ENCODE measurements around the gene TTLL5. TPM values are rescaled to one million over a fixed set of nuclear protein-coding genes. Genes with fewer than 3 reads are reported as not detected.

Gene TTLL5
- polyA plus RNA-seq, 1 experiment, result 24.1 TPM

DNA sequence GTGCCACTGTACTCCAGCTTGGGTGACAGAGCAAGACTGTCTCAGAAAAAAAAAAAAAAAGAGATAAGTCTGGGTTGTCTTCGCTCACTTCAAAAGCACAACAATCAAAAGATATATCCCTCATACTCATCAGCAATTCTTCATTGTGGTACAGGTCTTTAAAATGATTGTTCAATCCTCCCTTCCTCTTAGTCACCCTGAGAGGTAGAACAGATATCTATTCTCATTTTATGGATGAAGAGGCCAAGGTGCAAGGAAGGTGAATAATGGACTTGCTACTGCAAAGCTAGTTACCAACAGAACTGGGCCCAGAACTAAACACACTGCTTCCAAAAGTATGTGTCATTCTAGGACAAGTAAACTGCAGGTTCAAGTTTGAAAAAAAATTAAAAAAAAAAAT, 7.5 kb upstream of the TTLL5 start:
- POLR2A ChIA-PET, result interaction anchor here (1.0 kb wide), 1 partner anchor 76 kb away, joined by 4 read pairs; the partner anchor contains the start of gene FLVCR2
- no peak for DNase-seq (ENCODE audit: low read depth, low spot score)
- Histone ChIP-seq H3K9me3 (ENCODE audit: control insufficient read depth, insufficient read depth, low read length) (no peaks in the 10 kb centered on the region), H3K4me3 (ENCODE audit: low read depth, low read length) (no peak overlapping the region), H3K27ac (ENCODE audit: low read depth, low read length) (no peak overlapping the region), H3K27me3 (ENCODE audit: control insufficient read depth, insufficient read depth, low read length) (no peaks in the 10 kb centered on the region)
- CTCF ChIA-PET, result interaction anchor here (0.6 to 11.2 kb wide), 22 partner anchors 9 to 1663 kb away, joined by 3 to 411 read pairs (median 5); partner anchors contain the start of gene FLVCR2
- TF ChIP-seq, protein P1, sequence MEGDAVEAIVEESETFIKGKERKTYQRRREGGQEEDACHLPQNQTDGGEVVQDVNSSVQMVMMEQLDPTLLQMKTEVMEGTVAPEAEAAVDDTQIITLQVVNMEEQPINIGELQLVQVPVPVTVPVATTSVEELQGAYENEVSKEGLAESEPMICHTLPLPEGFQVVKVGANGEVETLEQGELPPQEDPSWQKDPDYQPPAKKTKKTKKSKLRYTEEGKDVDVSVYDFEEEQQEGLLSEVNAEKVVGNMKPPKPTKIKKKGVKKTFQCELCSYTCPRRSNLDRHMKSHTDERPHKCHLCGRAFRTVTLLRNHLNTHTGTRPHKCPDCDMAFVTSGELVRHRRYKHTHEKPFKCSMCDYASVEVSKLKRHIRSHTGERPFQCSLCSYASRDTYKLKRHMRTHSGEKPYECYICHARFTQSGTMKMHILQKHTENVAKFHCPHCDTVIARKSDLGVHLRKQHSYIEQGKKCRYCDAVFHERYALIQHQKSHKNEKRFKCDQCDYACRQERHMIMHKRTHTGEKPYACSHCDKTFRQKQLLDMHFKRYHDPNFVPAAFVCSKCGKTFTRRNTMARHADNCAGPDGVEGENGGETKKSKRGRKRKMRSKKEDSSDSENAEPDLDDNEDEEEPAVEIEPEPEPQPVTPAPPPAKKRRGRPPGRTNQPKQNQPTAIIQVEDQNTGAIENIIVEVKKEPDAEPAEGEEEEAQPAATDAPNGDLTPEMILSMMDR (IDR thresholded peaks at IDR 0.05; ENCODE audit: low read depth, low read length), result no peak

DNA sequence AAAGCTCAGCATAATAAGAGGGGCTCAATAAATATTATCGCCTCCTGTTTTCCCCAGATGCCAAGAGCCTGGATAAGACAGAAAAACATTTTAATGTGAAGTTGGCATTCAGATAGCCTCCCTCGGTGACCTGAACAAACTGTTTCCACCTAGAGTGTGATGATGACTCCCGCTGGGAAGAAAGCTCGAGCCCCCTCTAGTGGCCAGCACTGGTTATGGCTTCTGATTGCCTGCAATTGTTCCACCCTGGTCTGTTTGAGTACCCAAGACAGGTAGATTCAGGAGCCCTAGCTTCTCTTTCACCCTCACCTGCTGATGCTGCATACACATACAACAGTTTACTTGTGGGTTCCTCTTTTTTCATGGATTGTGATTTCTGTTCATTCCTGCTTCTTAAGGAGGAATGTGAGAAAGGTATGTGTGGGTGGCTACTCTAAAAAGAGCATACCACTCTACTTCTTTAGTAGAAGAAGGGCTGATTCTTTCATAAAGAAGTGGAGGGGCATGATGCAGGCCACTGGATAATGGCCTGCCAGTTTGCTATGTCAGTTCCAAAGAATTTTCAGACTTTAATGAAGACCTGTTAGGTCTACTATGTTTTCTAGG, 6.8 kb upstream of the TTLL5 start:
- no peak overlapping the region for H3K4me3 ChIP-seq (ENCODE audit: low read depth, low read length)
- CTCF ChIA-PET, result interaction anchor here (0.6 to 11.2 kb wide), 29 partner anchors 9 to 1662 kb away, joined by 3 to 411 read pairs (median 5); partner anchors contain the start of gene FLVCR2
- no peak overlapping the region for H3K27ac ChIP-seq (ENCODE audit: low read depth, low read length)
- no peak for DNase-seq (ENCODE audit: low read depth, low spot score)
- H3K27me3 ChIP-seq (ENCODE audit: control insufficient read depth, insufficient read depth, low read length), result no peaks in the 10 kb centered on the region
- no peaks in the 10 kb centered on the region for H3K9me3 ChIP-seq (ENCODE audit: control insufficient read depth, insufficient read depth, low read length)
- TF ChIP-seq, protein P1 (IDR thresholded peaks at IDR 0.05; ENCODE audit: low read depth, low read length), result peak; percentile 99
- POLR2A ChIA-PET, result interaction anchor here (1.0 kb wide), 1 partner anchor 76 kb away, joined by 4 read pairs; the partner anchor contains the start of gene FLVCR2

DNA sequence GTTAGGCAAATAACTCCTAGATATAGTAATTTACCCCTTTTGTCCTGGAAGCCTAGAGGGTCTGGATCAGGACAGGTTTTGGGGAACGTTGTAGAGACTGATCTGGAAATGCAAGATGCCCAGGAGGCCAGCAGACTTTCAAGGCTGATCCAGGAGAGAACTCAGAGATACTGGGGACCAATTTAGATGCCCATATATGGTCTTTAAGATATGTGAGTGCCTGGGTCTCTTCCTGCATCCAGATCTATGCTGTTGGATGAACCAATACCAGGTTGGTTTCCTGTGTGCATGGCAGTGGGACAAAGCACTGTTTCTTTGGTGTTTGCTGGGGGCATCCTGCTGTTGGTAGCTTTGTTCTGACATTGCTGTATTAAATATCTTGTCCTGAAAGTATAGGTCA, 5.8 kb upstream of the TTLL5 start:
- H3K27ac ChIP-seq (ENCODE audit: low read depth, low read length), result no peak overlapping the region
- H3K4me3 ChIP-seq (ENCODE audit: low read depth, low read length), result no peak overlapping the region
- ChIA-PET CTCF (interaction anchor here (0.6 to 11.2 kb wide), 14 partner anchors 10 to 813 kb away, joined by 3 to 411 read pairs (median 5); partner anchors contain the start of gene FLVCR2), POLR2A (interaction anchor here (1.6 kb wide), 1 partner anchor 77 kb away, joined by 3 read pairs; no protein-coding TSS in a partner anchor)
- TF ChIP-seq, protein P1 (IDR thresholded peaks at IDR 0.05; ENCODE audit: low read depth, low read length), result no peak
- H3K9me3 ChIP-seq (ENCODE audit: control insufficient read depth, insufficient read depth, low read length), result no peaks in the 10 kb centered on the region
- DNase-seq (ENCODE audit: low read depth, low spot score), result no peak
- no peaks in the 10 kb centered on the region for H3K27me3 ChIP-seq (ENCODE audit: control insufficient read depth, insufficient read depth, low read length)

DNA sequence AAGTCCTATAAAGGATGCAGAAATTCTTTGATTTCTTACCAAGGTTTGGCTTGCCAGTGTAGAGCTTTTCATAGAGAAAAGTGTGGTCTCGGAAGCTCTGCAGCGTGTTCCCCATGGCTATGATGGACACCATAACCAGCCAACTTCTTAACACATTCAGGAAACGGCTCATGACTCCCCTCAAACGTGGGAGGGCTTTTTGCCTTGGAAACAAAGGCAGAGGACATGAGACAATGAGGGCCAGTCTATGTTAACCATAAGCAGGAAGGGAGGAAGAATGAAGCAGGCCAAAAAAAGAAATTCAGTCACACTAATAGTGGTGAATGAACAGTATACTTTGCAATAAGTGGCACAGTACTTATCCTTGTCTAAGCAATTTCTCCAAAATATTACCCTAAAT, 3.7 kb upstream of the TTLL5 start:
- TF ChIP-seq, protein P1 (IDR thresholded peaks at IDR 0.05; ENCODE audit: low read depth, low read length), result no peak
- Histone ChIP-seq H3K27me3 (ENCODE audit: control insufficient read depth, insufficient read depth, low read length) (no peaks in the 10 kb centered on the region), H3K9me3 (ENCODE audit: control insufficient read depth, insufficient read depth, low read length) (no peaks in the 10 kb centered on the region; the same call in 1 of the 2 replicates), H3K4me3 (ENCODE audit: low read depth, low read length) (no peak overlapping the region), H3K27ac (ENCODE audit: low read depth, low read length) (no peak overlapping the region)
- CTCF ChIA-PET, result interaction anchor here (0.6 to 11.2 kb wide), 6 partner anchors 10 to 1405 kb away, joined by 3 to 411 read pairs (median 4); partner anchors contain the start of gene FLVCR2
- POLR2A ChIA-PET, result interaction anchor here (0.7 kb wide), 1 partner anchor 80 kb away, joined by 3 read pairs; no protein-coding TSS in a partner anchor
- DNase-seq (ENCODE audit: low read depth, low spot score), result no peak

DNA sequence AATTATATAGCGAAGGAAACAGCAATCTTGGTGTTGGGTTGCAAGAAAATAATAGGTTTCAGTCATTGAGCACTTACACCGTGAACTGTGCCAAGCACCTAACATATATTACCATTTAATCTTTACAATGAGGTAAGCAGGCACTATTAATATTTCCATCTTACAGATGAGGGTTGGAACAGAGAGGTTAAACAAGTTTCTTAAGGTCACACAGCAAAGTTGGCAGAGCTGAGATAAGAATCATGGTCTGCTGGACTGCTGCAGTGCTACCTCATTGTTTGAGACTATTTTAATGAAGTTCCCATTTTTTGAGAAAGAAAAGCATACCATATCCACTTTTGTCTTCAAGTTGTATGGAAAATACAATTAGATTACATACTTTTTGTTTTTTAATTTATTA, 2.1 kb upstream of the TTLL5 start:
- Histone ChIP-seq H3K9me3 (ENCODE audit: control insufficient read depth, insufficient read depth, low read length) (no peaks in the 10 kb centered on the region; the same call in 1 of the 2 replicates), H3K4me3 (ENCODE audit: low read depth, low read length) (no peak overlapping the region), H3K27ac (ENCODE audit: low read depth, low read length) (no peak overlapping the region), H3K27me3 (ENCODE audit: control insufficient read depth, insufficient read depth, low read length) (no peaks in the 10 kb centered on the region)
- TF ChIP-seq, protein P1 (IDR thresholded peaks at IDR 0.05; ENCODE audit: low read depth, low read length), result no peak
- ChIA-PET CTCF (interaction anchor here (11.2 kb wide), 1 partner anchor 82 kb away, joined by 411 read pairs; the partner anchor contains the start of gene FLVCR2), POLR2A (no interaction called here)
- DNase-seq (ENCODE audit: low read depth, low spot score), result no peak
